Hematopoietic multipotent progenitor cell treated with erythropoietin and hydrocortisone succinate and interleukin-3 and kit ligand, for 4 days (in vitro differentiated cells): ENCODE measurements around the gene CERK.

ENCODE experiments used
- DNase-seq: peaks from one replicate; pipeline ENCODE4 v3.0.0-alpha.2; 2015

CERK gene

DNA sequence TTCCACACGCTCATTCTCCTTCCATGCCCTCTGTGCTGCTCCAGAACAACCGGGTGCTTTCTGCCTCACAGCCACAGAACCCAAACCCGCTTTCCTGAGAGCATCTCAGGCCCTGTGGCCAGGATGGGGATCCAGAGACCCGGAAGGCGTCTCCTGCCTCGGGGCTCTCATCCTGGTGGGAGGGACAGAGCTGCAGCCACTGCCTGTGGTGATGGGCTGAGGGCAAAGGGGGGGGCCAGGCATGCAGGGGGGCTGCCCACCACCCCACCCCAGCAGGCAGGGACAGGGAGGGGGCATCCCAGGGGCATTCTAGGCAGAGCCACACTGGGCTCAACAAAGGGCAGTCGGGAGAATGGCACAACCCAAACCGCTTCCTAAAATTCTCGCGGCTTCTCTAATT is 41.4 kb downstream of the CERK start:
- no peak for DNase-seq

DNA sequence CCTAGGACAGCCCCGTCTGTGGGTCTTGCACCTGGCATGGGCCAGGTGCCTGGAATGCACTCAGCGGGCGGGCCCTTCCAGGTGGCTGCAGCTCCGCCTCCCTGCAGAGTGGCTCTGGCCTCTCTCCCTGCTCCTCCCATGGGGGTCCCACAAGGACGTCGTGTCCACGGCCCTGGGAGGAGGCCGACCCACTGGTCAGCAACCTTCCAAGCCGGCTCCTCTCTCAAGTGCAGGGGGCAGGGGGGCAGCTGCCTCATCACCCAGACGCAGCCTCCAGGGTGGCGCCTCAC is 41.9 kb downstream of the CERK start:
- no peak for DNase-seq

DNA sequence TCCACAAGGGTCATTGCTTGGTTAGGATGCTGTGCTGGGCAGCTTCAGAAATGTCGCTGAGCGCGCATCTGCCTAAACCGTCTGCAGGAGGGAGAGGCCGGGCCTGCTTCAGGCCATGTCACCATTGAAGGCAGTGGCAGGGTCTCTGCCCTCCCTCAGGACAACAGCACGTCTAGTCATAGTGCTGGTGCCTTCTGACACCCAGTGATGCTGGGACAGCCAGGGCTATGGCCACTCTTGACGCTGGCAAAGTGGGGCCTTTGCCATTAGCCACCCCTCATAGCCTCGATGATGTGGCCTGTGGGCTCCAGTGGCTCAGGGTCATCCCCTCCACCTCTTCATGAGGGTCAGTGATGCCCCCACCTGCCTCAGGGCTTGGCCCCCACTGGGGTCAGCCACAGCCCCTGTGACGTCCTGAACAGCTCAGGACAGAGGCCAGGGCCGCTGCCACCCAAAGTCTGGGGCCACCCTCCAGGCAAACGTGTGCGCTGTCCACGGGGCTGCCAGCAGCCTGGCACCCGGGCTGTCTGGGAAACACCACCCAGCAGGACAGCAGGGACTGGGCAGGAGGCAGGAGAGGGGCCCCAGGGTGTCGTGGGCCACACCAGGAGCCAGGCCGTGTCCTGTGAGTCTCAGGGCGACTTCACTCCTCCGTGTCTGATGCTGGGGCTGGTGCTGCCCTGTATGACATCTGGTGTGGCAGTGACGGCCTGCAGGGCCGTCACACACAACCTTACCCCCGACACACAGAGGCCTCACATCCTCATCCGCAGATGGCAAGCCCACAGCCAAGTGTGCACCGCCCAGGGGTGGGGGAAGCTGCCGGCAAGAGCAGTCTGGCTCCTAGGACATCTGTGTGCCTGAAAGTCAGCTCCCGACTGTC is 42.5 kb downstream of the CERK start:
- no peak for DNase-seq

- DNase-seq = no peak
Measured at GRCh38 chr22:46694416-46695170, 43.5 kb downstream of the CERK start.

- DNase-seq = no peak
Measured at GRCh38 chr22:46693634-46694415, 44.2 kb downstream of the CERK start.

DNA sequence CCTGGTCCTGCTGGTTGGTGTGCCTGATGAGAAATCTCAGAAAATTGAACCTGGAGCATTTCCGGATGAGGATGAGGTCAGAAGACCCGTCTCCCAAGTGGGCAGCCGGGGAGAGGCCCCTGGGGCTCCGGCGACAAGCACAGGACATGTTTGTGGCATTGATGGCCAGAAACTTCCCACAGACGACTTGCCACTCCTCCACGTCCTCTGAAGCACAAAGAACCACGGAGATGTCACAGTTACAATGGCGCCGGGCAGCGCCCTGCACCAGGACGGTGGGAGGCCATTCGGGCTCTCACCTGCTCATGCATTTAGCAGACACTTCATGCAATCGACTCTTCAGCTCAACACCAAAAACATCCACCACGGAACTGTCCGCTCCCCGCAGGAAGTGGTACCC is 46.5 kb downstream of the CERK start:
- DNase-seq = no peak

DNA sequence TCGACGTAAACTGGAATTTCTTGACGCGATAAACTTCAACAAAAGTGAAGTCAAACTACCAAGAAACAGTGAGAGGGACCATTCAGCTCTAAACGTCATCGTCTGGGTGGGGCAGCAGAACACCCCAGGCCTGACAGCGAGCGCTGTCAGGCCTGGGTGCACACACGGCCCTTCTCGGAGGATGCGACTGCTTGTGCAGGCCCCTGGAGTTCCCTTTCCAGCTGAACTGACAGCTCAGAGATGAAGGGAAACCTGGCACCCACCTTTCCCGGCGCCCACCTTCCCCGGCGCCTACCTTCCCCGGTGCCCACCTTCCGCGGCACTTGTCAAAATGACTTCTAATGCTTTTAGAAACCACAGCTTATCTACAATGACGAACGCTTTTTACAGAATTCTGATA is 47.9 kb downstream of the CERK start:
- no peak for DNase-seq

GRCh38 chr22:46688949-46689348 is 49.1 kb downstream of the CERK start:
- DNase-seq = no peak

DNA sequence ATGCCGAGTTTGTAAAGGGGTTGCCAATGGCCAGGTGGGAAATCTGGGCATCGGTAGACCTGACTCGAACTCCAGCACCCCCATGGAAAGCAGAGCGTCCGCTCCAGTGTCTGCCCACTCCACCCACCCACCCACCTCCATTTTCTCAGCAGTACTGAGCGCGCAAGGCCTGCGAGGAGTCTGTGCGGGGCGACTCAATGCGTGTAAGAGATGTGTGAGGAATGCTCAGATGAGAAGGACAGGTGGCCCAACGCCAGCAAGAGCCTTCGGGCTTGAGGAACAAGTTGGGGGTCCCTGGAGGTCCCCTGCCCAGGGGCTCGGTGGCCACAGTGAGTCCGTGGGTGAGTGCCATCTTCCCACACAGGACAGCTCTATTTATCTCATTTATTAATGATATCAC is 50.6 kb downstream of the CERK start:
- no peak for DNase-seq

DNA sequence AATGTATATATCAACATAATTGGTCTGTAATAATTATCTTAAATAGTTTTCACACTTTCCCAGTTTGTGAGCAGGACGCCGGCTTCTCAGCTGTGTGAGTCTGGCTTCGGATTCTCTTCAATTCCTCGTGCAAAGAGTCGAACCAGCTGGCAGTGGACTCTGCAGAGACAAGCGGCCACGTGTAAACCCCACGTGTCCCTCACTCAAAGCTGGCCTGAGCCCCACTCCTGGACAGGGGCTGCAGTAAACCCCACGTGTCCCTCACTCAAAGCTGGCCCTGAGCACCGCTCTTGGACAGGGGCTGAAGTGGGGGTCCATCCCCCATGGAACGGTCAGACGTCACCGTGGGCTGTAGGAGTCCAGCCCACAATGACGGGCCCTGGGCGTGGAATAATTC is 51.0 kb downstream of the CERK start:
- no peak for DNase-seq

- peak; percentile 62 for DNase-seq
Measured at GRCh38 chr22:46686221-46687047, 51.6 kb downstream of the CERK start.

GRCh38 chr22:46684706-46685105 is 53.3 kb downstream of the CERK start:
- DNase-seq = no peak

DNA sequence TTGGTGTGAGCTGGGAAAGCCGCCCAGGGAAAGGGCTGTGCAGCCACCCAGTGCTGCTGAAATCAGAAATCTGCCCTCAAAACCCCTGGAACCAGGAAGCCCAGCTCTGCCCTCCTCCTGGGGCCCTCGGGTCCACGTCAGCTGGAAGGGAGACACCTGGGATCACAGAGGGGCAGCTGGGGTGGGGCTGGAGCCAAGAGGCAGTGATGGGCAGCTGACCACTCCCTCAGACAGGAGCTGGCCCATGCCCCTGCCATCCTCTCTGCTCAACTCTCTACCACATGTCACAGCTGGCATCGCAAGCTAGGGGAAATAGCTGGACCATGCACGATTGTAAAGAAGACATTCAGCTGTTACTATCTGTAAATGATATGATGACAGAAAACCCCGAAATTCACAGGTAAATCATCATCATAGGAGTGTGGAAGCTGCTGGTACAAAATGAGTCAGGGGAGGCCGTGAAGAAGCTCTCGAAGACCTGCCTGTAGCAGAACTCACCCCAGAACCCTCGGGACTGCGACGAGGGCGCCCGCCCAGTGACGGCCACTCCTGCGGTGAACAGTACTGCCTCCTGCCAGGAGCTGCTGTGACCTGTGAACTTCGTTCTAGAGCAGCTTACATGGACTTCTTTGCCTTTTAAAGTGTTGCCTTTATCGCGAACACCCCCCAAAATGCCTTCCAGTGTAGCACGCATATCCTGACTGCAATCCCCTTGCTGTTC is 55.9 kb downstream of the CERK start:
- no peak for DNase-seq

GRCh38 chr22:46681010-46681409 is 57.0 kb downstream of the CERK start:
- peak; percentile 64 for DNase-seq

DNA sequence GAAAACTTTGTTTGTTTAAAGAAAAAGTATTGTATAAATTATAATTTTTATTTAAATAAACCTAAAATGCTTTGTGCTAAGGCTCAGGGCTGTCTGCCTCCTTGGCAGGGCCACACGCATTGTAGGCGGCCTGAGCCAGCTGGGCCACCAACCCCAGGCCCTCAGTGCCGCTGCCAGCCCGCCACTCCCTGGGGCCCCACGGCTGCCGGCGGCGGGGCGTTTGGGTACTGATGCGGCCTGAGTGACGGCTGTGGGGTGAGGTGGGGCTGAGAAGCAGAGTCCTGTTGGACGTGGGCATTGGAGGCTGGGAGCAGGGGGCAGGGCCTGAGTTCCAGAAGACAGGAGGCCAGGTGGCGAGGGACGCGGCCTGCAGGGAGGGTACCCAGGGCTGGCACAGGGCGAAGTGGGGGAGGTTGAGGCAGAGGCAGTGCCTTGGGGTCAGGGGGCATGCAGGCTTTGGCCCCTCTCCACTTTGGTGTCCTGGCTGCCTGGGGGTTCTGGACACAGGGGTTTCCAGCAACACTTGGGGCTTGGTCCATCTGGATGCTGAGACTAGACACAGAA is 58.3 kb downstream of the CERK start:
- DNase-seq = no peak

DNA sequence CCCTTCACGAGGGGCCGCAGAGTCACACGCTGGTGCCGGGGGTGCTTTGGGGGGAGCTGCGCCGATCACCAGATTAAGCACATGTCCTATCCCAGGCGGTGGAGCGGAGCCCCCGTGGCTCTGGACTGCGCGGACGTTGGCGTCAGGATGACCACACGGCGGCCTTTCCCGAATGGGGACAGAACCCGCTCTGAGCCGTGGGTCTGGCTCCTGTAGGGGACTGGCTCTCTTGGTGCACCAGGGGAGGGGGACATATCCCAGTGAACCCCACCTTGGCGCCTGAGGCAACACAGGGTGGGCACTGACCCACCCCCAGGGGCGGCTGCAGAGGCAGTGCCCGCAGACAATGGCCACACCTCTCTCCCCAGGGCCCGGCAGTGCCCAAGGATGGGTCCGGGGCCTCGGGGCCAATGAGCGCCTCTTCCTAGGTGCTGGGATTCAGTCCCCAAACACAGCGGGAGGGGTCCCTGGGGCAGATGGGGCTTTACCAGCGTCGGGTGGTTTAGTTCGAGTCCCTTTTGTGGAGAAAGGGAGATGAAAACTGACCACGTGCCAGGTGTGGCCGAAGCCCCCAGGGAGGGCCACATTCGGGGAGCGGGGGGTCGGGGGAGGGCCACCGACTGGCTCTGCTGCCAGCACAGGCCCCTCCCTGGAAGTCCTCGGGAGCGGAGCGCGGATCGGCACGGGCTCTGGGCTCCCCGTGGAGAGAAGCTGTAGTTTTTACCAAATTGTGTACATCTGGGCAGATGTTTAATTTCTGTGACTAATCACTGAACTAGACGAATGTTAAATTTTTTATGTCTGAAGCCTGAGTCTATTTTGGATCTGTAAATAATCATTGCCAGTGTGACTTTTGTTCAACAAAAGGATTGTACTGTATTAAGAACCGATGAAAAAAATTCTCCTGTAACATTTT is 59.0 kb downstream of the CERK start:
- DNase-seq = no peak

GRCh38 chr22:46678003-46678657 is 59.9 kb downstream of the CERK start:
- peak; percentile 55 for DNase-seq

DNA sequence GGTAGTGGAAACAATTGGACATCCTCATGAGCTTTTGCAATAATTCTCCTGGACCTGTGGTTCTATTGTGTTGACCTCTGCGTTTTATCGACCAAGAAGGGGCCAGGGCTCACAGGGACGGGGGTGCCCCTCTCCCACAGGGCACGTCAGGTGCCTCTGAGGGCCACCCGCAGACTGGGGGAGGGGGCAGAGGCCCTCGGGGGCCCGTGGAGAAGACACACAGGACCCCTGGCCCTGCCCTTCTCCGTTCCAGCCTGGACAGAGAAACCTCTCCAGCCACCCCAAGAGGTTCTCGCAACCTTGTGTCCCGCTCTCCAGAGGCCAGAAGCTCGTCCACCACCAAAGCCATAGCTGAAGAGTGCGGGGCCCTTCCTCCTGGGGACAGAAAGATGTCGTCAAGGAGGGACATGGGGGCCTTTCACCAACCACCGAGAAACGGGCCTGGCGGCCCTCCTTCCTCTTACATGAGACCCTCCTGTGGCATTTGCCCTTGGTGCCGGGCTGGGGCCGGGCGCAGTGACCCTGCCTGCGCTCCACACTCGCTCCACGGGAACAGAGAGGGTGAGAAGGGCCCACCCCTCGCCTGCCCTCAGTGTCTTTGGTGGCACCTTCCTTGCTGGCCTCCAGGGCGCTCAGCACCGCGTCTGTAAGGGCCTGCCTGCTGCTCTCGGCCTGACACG is 60.6 kb downstream of the CERK start:
- DNase-seq = no peak

DNA sequence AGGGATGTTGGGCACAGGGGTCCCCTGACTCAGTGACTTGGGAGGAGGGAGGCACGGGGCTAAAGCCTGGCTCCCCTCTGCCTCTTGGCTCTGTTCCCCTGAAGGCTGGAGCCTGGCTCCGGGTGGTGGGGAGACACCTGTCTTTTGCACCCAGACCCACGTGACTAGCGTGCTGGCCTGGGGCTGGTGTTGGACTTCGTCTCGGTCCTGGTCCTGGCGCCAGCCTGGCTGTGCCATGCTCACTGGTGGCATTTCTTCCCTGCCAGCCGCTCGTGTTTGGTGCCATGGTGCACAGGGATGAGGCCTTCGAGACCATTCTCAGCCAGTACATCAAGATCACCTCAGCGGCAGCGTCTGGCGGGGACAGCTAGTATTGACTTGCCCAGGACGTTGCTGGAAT is 61.2 kb downstream of the CERK start:
- DNase-seq = no peak
